Endothelial cell of hepatic sinusoid (primary cell): ENCODE data around the gene TET1.
"Not testable (repeated sequence)": the region's sequence is repeated elsewhere in the genome, so short reads cannot be mapped to it uniquely, and the experiment has no call there.

Source experiments
- in situ Hi-C: cut with HindIII; loops from 2 replicates; pipeline ENCODE4 v1.10.0; 2017; ENCODE audit warnings: low sequenced_read_pairs

The TET1 gene

GRCh38 chr10:68562661-68563570 lies 2.8 kb downstream of the TET1 start:
- in situ Hi-C loops: no loop called here

GRCh38 chr10:68564712-68565111 lies 4.6 kb downstream of the TET1 start:
- in situ Hi-C loops: no loop called here

GRCh38 chr10:68565658-68566057 lies 5.5 kb downstream of the TET1 start:
- in situ Hi-C loops: no loop called here

DNA sequence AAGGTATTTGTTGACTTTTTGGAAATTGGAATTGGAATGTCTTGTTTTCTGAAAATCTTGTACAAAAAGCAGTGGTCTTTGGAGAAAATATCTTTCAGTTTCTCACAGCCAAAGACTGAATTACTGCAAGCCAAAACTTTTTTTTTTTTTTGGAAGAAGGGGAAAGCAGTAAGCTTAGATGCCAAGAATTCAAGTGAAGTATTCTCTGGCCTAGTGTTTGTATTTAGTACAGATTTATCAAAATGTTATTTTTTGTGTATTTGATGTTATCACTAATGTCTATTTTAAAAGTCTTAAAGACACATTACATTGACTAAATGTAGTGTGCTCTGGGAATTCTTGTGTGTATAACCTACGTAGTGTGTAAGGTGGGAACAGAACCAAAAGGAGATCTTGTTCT lies 6.2 kb downstream of the TET1 start:
- in situ Hi-C loops: no loop called here

- in situ Hi-C loops: no loop called here
Measured at GRCh38 chr10:68566955-68567354, 6.8 kb downstream of the TET1 start.

- in situ Hi-C loops: no loop called here
Measured at GRCh38 chr10:68572151-68572550, 12.0 kb downstream of the TET1 start.

GRCh38 chr10:68574051-68574450 lies 13.9 kb downstream of the TET1 start:
- in situ Hi-C loops: no loop called here

DNA sequence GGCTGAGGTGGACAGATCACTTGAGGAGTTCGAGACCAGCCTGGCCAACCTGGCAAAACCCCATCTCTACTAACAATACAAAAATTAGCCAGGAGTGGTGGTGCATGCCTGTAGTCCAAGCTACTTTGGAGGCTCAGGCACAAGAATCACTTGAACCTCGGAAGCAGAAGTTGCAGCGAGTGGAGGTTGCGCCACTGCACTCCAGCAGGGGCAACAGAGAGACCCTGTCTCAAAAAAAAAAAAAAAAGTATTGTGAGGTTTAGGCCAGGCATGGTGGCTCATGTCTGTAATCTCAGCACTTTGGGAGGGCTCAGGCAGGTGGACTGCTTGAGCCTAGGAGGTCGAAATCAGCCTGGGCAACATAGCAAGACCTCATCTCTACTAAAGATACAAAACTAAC lies 16.0 kb downstream of the TET1 start:
- in situ Hi-C loops: no loop called here

DNA sequence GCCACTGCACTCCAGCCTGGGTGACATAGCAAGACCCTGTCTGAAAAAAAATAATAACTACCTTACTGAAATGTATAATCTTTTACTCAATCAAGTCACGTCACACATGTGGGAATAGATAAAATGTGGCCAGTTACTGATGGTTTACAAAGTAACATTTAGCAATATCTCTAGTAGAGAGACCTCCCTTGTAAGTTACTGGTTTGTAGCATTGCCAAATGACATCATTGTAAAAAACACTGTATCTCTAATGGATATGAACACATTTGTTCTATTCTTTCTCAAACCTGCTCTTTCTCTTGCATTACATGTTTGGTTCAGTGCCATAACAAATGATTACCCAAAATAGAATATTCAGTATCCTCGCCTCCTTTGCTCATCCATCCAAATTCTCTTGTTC lies 18.8 kb downstream of the TET1 start:
- in situ Hi-C loops: no loop called here

DNA sequence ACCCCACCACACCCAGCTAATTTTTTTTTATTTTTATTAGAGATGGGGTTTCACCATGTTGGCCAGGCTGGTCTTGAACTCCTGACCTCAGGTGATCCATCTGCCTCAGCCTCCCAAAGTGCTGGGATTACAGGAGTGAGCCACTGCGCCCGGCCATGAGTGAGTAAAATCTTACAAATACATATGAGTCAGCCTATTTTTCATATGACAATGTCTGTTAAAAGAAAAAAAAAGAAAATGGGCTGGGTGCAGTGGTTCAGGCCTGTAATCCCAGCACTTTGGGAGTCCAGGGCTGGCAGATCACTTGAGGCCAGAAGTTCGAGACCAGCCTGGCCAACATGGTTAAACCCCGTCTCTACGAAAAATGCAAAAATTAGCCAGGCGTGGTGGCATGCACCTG lies 24.1 kb downstream of the TET1 start:
- in situ Hi-C loops: not testable (repeated sequence)

DNA sequence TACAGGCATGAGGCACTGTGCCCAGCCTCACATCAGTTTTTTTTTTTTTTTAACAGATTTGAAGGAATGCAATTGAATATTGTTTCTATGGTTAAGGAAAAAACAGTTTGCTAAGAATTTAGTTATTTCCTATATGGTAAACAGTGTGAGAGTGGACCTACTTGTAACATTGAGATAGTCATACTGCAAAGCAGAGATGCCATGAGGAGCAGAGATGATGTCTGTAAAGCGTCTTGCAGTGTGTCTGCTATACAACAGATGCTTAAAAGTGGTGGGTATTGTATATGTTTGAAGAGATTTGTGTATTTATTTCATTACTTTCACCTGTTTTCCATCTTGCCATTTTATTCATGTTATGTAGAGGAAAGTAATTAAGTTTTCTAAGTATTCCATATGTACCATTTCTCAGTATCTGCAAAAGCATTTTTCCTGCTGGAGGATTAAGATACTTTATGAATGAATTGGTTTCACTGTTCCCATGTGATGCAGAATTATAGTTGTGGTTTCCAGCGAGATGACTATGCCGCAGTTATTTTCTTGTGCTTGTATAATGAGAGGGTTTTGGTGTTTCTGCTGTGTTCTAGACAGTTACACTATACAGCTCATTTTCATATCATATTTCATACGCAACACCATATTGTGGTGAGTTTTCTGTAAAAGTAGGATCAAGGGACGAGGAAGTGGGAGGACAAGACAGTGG lies 26.6 kb downstream of the TET1 start:
- in situ Hi-C loops: no loop called here

GRCh38 chr10:68594405-68594804 lies 34.3 kb downstream of the TET1 start:
- in situ Hi-C loops: no loop called here

DNA sequence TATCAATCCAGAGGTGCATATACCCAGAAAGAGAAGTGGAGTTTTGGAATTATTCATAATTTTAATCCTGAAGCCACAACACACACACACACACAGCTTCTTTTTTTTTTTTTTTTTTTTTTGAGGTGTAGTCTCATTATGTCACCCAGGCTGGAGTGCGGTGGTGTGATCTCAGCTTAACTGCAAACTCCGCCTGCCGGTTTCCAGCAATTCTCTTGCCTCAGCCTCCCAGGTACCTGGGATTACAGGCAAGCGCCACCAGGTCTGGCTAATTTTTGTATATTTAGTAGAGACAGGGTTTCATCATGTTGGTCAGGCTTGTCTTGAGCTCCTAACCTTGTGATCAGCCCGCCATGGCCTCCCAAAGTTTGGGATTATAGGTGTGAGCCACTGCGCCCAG lies 35.4 kb downstream of the TET1 start:
- in situ Hi-C loops: no loop called here

DNA sequence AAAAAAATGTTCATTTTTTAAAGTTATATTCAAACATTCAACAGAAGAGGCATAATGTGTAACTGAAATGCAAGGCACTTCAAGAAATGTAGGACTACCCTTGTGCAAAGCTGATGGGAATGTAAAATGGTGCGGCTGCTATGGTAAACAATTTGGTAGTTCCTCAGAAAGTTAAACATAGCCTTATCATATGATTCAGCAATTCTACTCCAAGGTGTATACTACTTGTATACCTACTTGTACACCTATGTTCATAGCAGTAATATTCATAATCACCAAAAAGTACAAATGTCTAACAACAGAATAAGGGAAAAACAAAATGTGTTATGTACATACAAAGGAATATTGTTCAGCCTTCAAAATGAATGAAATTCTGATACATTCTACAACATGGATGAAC lies 37.3 kb downstream of the TET1 start:
- in situ Hi-C loops: no loop called here

DNA sequence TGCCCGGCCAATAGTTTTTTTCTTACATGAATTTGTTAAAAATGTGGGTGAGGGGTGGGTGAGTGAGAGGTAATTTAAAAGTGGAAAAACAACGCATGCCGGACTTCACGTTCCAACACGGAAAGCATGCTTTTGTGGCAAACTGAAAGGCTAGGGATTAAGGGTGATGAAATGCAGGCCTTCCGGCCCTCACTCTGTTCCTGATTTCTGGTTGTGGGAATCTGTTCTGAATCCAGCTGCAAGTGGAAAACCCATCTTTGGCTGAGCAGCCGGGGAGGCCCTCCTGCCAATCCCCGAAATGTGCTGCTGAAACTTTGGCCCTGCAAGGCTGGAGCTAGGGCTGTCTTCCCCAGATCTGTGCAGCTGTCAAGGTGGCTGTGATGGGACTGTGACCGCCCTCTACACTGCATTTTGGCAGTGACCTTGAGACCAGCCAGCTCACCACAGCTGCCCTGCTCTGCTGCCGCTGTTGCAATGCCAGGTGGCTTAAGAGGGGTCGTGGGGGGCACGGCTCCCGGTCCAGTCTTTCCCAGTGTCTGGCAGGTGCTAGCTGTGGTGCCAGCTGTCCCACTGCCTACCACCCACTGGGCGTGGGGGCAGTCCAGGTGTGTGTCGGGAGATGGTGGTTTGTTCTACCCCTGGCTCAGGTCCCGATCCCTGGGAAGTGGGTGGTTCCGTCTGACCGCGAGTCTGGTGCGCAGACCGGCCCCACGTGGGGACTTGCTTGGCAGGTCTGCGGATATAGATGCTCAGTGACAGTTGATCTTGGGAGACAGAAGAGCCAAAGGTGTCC lies 39.0 kb downstream of the TET1 start:
- in situ Hi-C loops: no loop called here

GRCh38 chr10:68599771-68600040 lies 39.6 kb downstream of the TET1 start:
- in situ Hi-C loops: no loop called here

DNA sequence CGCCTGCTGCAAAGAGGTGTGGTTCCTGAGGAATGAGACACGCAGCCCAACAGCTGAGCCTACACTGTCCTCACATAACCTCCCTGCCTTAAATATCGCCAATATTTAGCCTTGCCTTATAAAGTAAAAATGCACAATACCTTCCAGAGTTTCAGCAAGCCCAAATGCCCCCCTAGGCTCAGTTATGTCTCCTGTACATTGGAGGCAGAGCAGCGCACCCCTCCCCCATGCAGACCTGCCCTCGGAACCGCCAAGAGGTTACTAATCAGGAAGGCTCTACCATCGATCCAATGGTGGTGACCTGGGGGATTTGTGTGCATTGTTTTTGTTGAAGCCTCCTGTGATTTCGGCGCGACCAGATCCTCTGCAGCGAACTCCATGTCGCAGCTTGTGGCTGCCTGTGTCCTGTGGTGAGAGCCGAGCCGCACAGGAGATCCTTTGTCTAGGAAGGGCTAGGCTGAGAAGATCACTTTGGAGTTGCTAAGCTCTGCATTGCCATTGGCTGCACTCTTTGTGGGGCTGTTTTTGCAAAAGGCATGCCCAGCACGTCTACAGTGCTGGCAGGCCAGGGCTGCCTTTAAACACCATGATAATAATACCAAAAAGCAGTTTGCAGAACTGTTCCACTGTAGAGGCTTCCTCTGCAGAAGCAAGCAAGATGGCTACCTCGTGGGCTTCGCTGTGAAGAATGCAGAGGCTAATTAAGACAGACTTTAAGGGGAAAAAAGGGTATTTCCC lies 40.1 kb downstream of the TET1 start:
- in situ Hi-C loops: no loop called here

GRCh38 chr10:68601501-68602265 lies 41.5 kb downstream of the TET1 start:
- in situ Hi-C loops: no loop called here

DNA sequence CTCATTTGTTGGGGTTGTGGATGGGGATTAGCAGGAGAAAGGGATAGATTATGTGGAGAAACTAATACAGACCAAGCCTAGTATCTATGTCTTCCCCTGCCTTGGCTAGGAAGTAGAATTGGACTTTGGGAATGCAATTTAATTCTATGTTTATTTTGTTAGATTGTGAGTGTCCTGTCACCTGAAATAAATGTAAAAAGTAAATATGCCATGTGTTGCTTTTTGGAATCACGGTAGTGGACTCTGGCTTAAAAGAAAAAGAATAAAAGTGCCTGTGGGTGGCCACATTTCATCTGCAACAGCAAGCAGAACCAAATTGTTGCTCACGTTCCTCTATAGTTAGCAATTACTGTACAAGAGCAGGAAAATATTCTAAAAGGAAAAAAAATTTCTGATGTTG lies 42.3 kb downstream of the TET1 start:
- in situ Hi-C loops: no loop called here

GRCh38 chr10:68603766-68604165 lies 43.6 kb downstream of the TET1 start:
- in situ Hi-C loops: no loop called here
